NT2/D1 (cell line): ENCODE measurements around the gene FAF1.

Experiments
- SUZ12 ChIP-seq: IDR thresholded peaks from 2 replicates; pipeline ENCODE4 v1.6.1; 2011; ENCODE audit not compliant: insufficient read length, insufficient read depth; ENCODE audit errors: extremely low read depth
- YY1 ChIP-seq: IDR thresholded peaks from 2 replicates; pipeline ENCODE4 v1.6.1; 2011; ENCODE audit not compliant: insufficient read length, insufficient read depth
- ZNF274 ChIP-seq: IDR thresholded peaks from 2 replicates; pipeline ENCODE4 v1.6.1; 2011; ENCODE audit warnings: mild to moderate bottlenecking, low read depth, low read length

GRCh38 chr1:50462964-50463363, 497.1 kb downstream of the FAF1 start:
- no peak for TF ChIP-seq YY1
- no peak for TF ChIP-seq ZNF274
- no peak for TF ChIP-seq SUZ12
